K562 (cell line): ENCODE data around the gene CD9. TPM values are rescaled to one million over a fixed set of nuclear protein-coding genes. Genes with fewer than 3 reads are reported as not detected.
A peak's percentile ranks its signal among the peaks of the same experiment; 100 is the strongest.

Experiments used
- ATAC-seq: fragments of 200-7000 bp; cut with Tn5 transposase; 3 replicates; pipeline ENCODE4 v1.9.1; 2020; ENCODE audit warnings: moderate library complexity
- BruUV-seq: library from RNA; stranded (reverse); fragments of 400-500 nt; replicated peaks from 2 replicates; lab custom pipeline; 2021; lab: Mats Ljungman, UMichigan
- CTCF ChIA-PET: fragments of 300-600 bp; formaldehyde crosslinking; extraction: SDS; loops from one replicate; lab custom pipeline; 2021; ENCODE audit warnings: low intra/inter-chr PET ratio; lab: Yijun Ruan, JAX
- POLR2A ChIA-PET: fragments of 300-600, 350-650 bp; sonication (Branson Sonifier 250); formaldehyde crosslinking; extraction: SDS; loops from one replicate; lab custom pipeline; 2021; ENCODE audit warnings: antibody characterized with exemption, inconsistent platforms; lab: Yijun Ruan, JAX
- DNase-seq, 4 experiments: peaks; one replicate each; pipeline versions ENCODE4 v3.0.0 to v3.0.0-alpha.2; 2011 to 2018; ENCODE audit warnings: low spot score in 3 of 4, mixed read lengths in 3 of 4; ENCODE audit errors: extremely low read depth in 1 of 4
- FAIRE-seq: peaks from 2 replicates; lab custom pipeline; 2011; peaks lifted over from hg19 to GRCh38; lab: Jason Lieb, UNC
- H2AFZ ChIP-seq: 2 replicates; pipeline ENCODE4 v1.6.0; 2011; ENCODE audit warnings: low read depth, low read length, control low read depth, inconsistent platforms
- H3K27ac ChIP-seq: fragments of 200-600 bp; 3 replicates; pipeline ENCODE4 v1.8.0; 2011; ENCODE audit warnings: low read depth, mild to moderate bottlenecking, control low read depth, inconsistent platforms, low read length, moderate library complexity, mixed read lengths; ENCODE audit errors: extremely low read depth
- H3K27me3 ChIP-seq, 2 experiments: fragments of 300-600 bp in 1 of 2; 2 replicates in 1 of 2; 3 replicates in 1 of 2; pipeline versions ENCODE4 v1.6.0 to v1.8.0; 2011; ENCODE audit warnings: inconsistent platforms in 2 of 2, low read length in 2 of 2, mild to moderate bottlenecking in 1 of 2, mixed read lengths in 1 of 2, moderate library complexity in 1 of 2; ENCODE audit not compliant: control insufficient read depth in 2 of 2, insufficient read depth in 2 of 2
- H3K36me3 ChIP-seq: fragments of 300-600 bp; 3 replicates; pipeline ENCODE4 v1.8.0; 2011; ENCODE audit warnings: mild to moderate bottlenecking, low read length, inconsistent platforms; ENCODE audit not compliant: control insufficient read depth, insufficient read depth
- H3K4me1 ChIP-seq, 2 experiments: fragments of 200-600 bp in 1 of 2; replicated peaks in 1 of 2; 2 replicates in 1 of 2; 3 replicates in 1 of 2; pipeline versions ENCODE4 v1.5.1 to v1.8.0; 2011; ENCODE audit warnings: inconsistent platforms in 2 of 2, low read length in 2 of 2, mild to moderate bottlenecking in 1 of 2, mixed read lengths in 1 of 2, moderate library complexity in 1 of 2; ENCODE audit not compliant: control insufficient read depth in 2 of 2, insufficient read depth in 2 of 2
- H3K4me2 ChIP-seq: 2 replicates; pipeline ENCODE4 v1.6.1; 2011; ENCODE audit warnings: low read length, control low read depth, inconsistent platforms, mixed read lengths; ENCODE audit not compliant: insufficient read depth
- H3K4me3 ChIP-seq: fragments of 200-600 bp; sonication (generic), shearing (Covaris generic); 2 replicates; pipeline ENCODE4 v1.5.1; 2016; ENCODE audit warnings: control low read depth, inconsistent platforms
- H3K79me2 ChIP-seq: fragments of 200-600 bp; 3 replicates; pipeline ENCODE4 v1.8.0; 2011; ENCODE audit warnings: low read length, inconsistent platforms; ENCODE audit not compliant: control insufficient read depth, insufficient read depth
- H3K9ac ChIP-seq, 2 experiments: 2 replicates each; pipeline versions ENCODE4 v1.6.0 to v1.6.1; 2011; ENCODE audit warnings: low read depth in 2 of 2, low read length in 2 of 2, control low read depth in 1 of 2, inconsistent platforms in 1 of 2, mild to moderate bottlenecking in 1 of 2, mixed read lengths in 1 of 2; ENCODE audit not compliant: insufficient read depth in 1 of 2
- H3K9me1 ChIP-seq: one replicate; pipeline ENCODE4 v1.6.0; 2011; ENCODE audit warnings: inconsistent platforms, mild to moderate bottlenecking, low read length, moderate library complexity; ENCODE audit not compliant: control insufficient read depth, insufficient read depth
- H3K9me3 ChIP-seq: replicated peaks from 2 replicates; pipeline ENCODE4 v1.5.1; 2011; ENCODE audit warnings: low read depth, low read length, inconsistent platforms; ENCODE audit not compliant: control insufficient read depth, insufficient read depth
- H4K20me1 ChIP-seq: replicated peaks from 2 replicates; pipeline ENCODE4 v1.6.1; 2011; ENCODE audit warnings: low read length, inconsistent platforms, mixed read lengths; ENCODE audit not compliant: control insufficient read depth, insufficient read depth
- DNMT1 ChIP-seq: fragments of 450-650 bp; IDR thresholded peaks from 2 replicates; pipeline ENCODE4 v1.6.1; 2016; ENCODE audit warnings: antibody characterized with exemption, mild to moderate bottlenecking
- WGBS: fragments of 100-300 bp; shearing (Covaris generic); methylation state at CpG from one replicate; pipeline ENCODE4 v1.1.6; 2016; ENCODE audit warnings: low coverage, mixed read lengths; ENCODE audit not compliant: insufficient coverage; ENCODE audit errors: missing lambda C conversion rate; 5-methylcytosine and 5-hydroxymethylcytosine counted together
- in situ Hi-C: fragments of 300-500 bp; cut with MboI; formaldehyde crosslinking; loops from 4 replicates; pipeline ENCODE4 v1.15.0; 2018; ENCODE audit warnings: inconsistent platforms, mixed read lengths
- intact Hi-C: fragments of 100-400 bp; cut with micrococcal nuclease; formaldehyde crosslinking; loops from 2 replicates; pipeline ENCODE4 v1.14.2; 2022
- polyA plus RNA-seq, 8 experiments: library from polyadenylated mRNA; depleted of rRNA in 4 of 8; stranded (reverse) in 5 of 8; unstranded in 3 of 8; fragments of >200 nt; fragmentation: Nextera tagmentation in 2 of 8; fragmentation: Illumina TruSeq in 1 of 8; extraction: Ambion mirVana in 2 of 8; extraction: Trizol in 1 of 8; gene quantifications; 2 replicates each; pipeline versions ENCODE4 v1.2.1 to v1.2.3, GENCODE V29; 2011 to 2014; ENCODE audit warnings: inconsistent platforms in 1 of 8, missing spikeins in 1 of 8
- total RNA-seq, 7 experiments: library from RNA; depleted of rRNA in 6 of 7; stranded (reverse); fragments of >200 nt in 6 of 7; fragmentation: Illumina TruSeq in 2 of 7; extraction: Trizol in 2 of 7; gene quantifications; 2 replicates each; pipeline versions ENCODE4 v1.2.1 to v1.2.3, GENCODE V29; 2011 to 2021; ENCODE audit warnings: low replicate concordance in 1 of 7
- TF ChIP-seq, protein P1 (sequence below): fragments of 450-650 bp; IDR thresholded peaks from 2 replicates; pipeline ENCODE4 v1.6.1; 2018; ENCODE audit not compliant: partially characterized antibody
- TF ChIP-seq, protein P2 (sequence below): sonication (generic); formaldehyde crosslinking; IDR thresholded peaks from 2 replicates; pipeline ENCODE4 v1.8.0; 2022; ENCODE audit warnings: missing genetic modification reagents, mild to moderate bottlenecking, moderate library complexity, borderline replicate concordance

CD9 gene
- total and polyA plus RNA-seq, 9 of the 15 experiments (the other 6 are each of a cell fraction or from before 2014, with no cell fraction given), result 0.43 to 5.6 (median 0.62) TPM

DNA sequence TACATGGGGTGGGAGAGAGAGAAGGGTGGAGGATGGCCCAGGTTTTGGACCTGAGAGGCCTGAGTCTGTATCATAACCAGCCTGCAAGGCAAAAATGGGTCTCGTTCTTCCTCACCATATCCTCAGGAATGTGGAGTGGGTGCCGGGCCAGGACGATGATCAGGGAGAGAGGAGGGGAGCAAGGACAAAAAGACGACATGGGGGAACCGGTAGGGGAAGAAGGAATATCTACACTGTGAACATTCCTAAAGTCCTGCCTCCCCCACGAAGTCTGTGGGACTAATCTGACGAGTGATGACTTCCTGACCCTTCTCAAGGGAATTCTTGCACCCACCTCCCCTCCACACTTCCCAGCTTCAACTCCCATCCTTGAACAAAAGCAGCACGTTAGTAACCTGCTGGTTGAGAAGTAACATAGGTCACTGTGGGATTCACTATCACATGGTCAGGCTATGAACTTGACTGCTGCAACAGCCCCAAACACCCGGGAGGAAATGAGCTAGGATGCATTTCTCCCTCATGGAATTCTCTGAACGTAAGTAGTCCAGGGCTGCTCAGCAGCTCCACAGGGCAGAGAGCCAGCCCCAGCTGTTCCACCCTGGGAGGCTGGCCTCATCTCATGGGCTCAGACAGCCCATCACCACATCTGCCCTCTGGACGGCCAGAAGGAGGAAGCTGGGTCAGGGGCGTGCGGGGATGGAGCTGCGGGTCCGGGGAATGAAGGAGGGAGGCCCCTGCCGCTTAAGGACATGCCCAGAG lies 38.9 kb upstream of the CD9 start:
- H2AFZ ChIP-seq, result peak overlapping the region; percentile 49
- no peak overlapping the region for H3K9ac ChIP-seq
- ChIA-PET CTCF (no interaction called here), POLR2A (interaction anchor here (1.0 to 1.1 kb wide), 2 partner anchors 16 to 118 kb away, joined by 3 to 4 read pairs; no protein-coding TSS in a partner anchor)
- H4K20me1 ChIP-seq, result no peaks in the 10 kb centered on the region
- no peak overlapping the region for H3K27ac ChIP-seq
- H3K9me1 ChIP-seq, result no peaks in the 10 kb centered on the region
- H3K4me3 ChIP-seq, result no peak overlapping the region
- WGBS, result 14% methylated on average over 15 of the region's 16 CpGs
- no TSS peak for BruUV-seq
- no peak overlapping the region; the same call in 1 of the 2 replicates for H3K4me2 ChIP-seq
- no peak for DNase-seq
- no peaks in the 10 kb centered on the region for H3K9me3 ChIP-seq
- no peak for TF ChIP-seq DNMT1
- TF ChIP-seq, protein P1, sequence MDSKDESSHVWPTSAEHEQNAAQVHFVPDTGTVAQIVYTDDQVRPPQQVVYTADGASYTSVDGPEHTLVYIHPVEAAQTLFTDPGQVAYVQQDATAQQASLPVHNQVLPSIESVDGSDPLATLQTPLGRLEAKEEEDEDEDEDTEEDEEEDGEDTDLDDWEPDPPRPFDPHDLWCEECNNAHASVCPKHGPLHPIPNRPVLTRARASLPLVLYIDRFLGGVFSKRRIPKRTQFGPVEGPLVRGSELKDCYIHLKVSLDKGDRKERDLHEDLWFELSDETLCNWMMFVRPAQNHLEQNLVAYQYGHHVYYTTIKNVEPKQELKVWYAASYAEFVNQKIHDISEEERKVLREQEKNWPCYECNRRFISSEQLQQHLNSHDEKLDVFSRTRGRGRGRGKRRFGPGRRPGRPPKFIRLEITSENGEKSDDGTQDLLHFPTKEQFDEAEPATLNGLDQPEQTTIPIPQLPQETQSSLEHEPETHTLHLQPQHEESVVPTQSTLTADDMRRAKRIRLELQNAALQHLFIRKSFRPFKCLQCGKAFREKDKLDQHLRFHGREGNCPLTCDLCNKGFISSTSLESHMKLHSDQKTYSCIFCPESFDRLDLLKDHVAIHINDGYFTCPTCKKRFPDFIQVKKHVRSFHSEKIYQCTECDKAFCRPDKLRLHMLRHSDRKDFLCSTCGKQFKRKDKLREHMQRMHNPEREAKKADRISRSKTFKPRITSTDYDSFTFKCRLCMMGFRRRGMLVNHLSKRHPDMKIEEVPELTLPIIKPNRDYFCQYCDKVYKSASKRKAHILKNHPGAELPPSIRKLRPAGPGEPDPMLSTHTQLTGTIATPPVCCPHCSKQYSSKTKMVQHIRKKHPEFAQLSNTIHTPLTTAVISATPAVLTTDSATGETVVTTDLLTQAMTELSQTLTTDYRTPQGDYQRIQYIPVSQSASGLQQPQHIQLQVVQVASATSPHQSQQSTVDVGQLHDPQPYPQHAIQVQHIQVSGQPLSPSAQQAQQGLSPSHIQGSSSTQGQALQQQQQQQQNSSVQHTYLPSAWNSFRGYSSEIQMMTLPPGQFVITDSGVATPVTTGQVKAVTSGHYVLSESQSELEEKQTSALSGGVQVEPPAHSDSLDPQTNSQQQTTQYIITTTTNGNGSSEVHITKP, result peak; percentile 54
- TF ChIP-seq, protein P2, sequence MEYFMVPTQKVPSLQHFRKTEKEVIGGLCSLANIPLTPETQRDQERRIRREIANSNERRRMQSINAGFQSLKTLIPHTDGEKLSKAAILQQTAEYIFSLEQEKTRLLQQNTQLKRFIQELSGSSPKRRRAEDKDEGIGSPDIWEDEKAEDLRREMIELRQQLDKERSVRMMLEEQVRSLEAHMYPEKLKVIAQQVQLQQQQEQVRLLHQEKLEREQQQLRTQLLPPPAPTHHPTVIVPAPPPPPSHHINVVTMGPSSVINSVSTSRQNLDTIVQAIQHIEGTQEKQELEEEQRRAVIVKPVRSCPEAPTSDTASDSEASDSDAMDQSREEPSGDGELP (CRISPR knock-in tag), result peak; percentile 13; the same call in 1 of the 2 replicates
- in situ Hi-C loops (no loop called here), intact Hi-C loops (no loop called here)
- peaks cover 0 to 14% of the 10 kb centered on the region in 2 experiments; a peak in 4 of 5 replicates for H3K4me1 ChIP-seq
- H3K79me2 ChIP-seq, result no peaks in the 10 kb centered on the region
- no peaks in the 10 kb centered on the region for H3K27me3 ChIP-seq
- FAIRE-seq, result no peak
- ATAC-seq, result no peak
- no peaks in the 10 kb centered on the region for H3K36me3 ChIP-seq
